ENCODE results near the gene EDEM3. TPM values are rescaled to one million over a fixed set of nuclear protein-coding genes. Genes with fewer than 3 reads are reported as not detected.

The EDEM3 gene
- total RNA-seq, 1 donor, result 24.7 TPM

DNA sequence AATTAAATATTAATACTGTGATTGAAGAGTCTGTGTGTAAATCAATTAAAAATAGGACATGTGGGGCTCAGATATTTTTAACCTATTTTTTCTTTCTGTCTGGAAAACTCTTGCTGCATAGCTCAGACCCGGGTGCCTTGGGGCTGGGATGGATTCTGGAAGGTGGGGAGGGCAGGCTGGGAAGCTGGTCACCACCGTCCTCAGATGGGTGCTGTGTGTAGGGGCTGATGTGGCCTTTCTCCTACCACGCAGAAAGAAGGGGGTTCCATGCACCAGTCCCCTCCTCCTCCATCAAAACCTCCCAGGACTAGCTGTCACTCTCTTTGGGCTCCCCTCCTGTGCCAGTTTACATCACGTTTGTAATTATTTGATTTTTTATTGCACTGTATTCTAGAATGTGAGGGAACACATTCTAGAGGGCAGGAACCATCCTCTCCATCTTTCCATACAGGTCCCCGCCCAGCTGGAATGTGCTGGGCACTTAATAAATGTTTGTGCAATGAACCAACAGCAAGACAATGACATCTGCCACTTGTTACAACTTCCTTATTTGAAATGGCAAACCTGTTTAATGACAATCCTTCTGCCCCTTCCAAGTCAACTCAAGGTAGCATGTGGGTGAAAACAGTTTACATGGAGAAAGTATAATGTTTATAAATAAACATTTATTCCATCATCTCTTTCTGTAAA is 104.3 kb downstream of the EDEM3 start:
- Histone ChIP-seq H3K4me3 (ENCODE audit: low read length) (no peak overlapping the region), H3K9me3 (ENCODE audit: low read depth, low read length) (no peaks in the 10 kb centered on the region), H3K4me1 (ENCODE audit: insufficient read depth, low read length) (peaks cover 22% of the 10 kb centered on the region), H3K27me3 (ENCODE audit: insufficient read depth, low read length) (no peaks in the 10 kb centered on the region)

DNA sequence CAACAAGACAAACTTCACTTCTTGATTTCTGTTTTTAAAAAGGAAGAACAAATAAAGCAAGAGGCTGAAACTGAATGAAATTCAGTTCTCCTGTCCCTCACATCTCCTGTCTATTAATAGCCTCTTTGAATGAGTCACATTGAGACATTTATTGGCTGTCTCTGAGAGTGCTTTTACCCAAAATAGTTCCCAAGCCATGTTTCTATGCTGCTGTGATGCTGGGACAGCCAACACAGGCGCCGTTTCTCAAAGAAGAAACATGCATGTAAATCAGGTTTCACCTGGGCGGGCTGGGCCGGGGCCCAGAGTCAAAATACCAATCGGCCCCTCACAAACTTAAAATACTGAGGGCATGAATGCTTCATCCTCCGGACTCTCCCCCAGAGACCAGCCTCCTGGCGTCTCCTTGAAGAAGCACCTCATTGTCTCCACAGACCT is 105.2 kb downstream of the EDEM3 start:
- Histone ChIP-seq H3K27me3 (ENCODE audit: insufficient read depth, low read length) (no peaks in the 10 kb centered on the region), H3K4me1 (ENCODE audit: insufficient read depth, low read length) (peaks cover 22% of the 10 kb centered on the region), H3K9me3 (ENCODE audit: low read depth, low read length) (no peaks in the 10 kb centered on the region), H3K4me3 (ENCODE audit: low read length) (no peak overlapping the region)

DNA sequence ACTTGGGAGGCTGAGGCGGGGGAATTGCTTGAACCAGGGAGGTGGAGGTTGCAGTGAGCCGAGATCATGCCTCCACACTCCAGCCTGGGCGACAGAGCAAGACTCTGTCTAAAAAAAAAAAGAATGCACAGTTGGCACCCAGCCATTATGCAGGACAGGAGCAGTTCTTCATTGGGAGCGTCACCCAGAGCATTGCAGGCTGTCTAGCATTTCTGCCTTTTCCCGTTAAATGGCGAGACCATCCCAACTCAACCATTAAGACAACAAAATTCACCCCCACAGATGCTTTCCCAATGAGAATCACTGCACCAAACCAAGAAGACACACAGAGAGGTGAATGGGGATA is 105.8 kb downstream of the EDEM3 start:
- no peak overlapping the region for H3K4me3 ChIP-seq (ENCODE audit: low read length)
- no peaks in the 10 kb centered on the region for H3K9me3 ChIP-seq (ENCODE audit: low read depth, low read length)
- H3K4me1 ChIP-seq (ENCODE audit: insufficient read depth, low read length), result peaks cover 22% of the 10 kb centered on the region
- no peaks in the 10 kb centered on the region for H3K27me3 ChIP-seq (ENCODE audit: insufficient read depth, low read length)

DNA sequence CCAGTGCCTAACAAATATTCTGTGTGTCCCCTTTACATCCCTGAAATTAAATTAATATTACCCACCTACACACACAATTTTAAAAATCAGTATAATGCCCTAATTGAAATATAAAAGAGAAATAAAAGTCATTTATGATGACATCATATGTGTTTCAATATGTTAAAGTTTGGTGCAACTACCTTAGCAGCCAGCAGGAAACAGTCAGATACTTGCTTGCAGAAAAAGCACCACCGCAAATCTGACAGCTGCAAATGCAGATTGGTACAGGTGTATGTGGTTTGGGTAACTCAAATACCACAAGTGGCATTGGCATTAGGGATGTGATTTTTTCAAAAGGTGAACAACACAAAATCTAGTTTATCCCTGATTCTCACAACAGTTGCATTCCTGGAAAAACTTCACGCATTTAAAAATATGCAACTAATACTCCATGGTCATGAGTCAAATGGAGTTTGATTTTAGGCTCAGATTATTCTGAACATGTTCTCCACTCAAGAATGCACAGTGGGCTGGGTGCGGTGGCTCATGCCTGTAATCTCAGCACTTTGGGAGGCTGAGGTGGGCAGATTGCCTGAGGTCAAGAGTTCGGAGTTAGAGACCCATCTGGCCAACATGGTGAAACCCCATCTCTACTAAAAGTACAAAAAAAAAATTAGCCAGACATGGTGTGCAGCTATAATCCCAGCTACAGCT is 106.3 kb downstream of the EDEM3 start:
- H3K4me3 ChIP-seq (ENCODE audit: low read length), result no peak overlapping the region
- peaks cover 22% of the 10 kb centered on the region for H3K4me1 ChIP-seq (ENCODE audit: insufficient read depth, low read length)
- no peaks in the 10 kb centered on the region for H3K9me3 ChIP-seq (ENCODE audit: low read depth, low read length)
- H3K27me3 ChIP-seq (ENCODE audit: insufficient read depth, low read length), result no peaks in the 10 kb centered on the region

DNA sequence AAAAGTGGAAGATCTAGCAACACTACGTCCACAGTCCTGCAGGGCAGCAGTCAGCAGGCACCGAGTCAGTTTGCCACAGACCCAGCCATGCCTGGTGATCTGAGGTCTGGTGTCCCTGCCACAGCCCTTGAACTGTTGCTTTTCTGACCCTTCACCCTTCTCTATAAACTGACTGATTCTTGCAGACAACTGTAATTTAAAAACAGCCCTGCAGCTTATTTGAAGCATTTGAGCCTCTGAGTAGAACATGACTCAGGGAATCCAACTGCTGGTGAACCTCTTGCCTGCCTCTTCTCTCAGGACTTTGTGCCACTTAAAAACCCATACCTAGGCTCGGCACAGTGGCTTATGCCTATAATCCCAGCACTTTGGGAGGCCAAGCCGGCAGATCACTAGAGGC is 107.2 kb downstream of the EDEM3 start:
- H3K27me3 ChIP-seq (ENCODE audit: insufficient read depth, low read length), result no peaks in the 10 kb centered on the region
- peaks cover 22% of the 10 kb centered on the region for H3K4me1 ChIP-seq (ENCODE audit: insufficient read depth, low read length)
- H3K4me3 ChIP-seq (ENCODE audit: low read length), result no peak overlapping the region
- no peaks in the 10 kb centered on the region for H3K9me3 ChIP-seq (ENCODE audit: low read depth, low read length)

DNA sequence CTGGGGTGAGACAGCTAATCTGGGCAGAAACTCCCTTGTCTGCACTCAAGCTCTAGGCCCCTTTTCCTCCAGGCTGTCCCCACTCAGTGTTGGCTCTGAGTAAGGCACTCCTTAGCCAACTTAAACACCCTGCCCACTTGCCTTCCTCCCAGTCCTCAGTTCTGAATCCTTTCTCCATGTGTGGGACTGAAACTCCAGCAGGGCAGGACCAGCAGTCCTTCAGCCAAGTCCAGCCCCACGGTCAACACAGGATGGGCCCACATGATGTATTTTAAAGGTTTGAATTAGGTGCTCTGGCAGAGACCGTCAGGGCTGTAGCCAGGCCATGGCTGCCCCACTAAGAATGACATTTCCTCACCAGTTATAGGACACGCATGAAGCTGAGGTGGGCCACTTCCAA is 107.8 kb downstream of the EDEM3 start:
- H3K27me3 ChIP-seq (ENCODE audit: insufficient read depth, low read length), result no peaks in the 10 kb centered on the region
- no peak overlapping the region for H3K4me3 ChIP-seq (ENCODE audit: low read length)
- H3K4me1 ChIP-seq (ENCODE audit: insufficient read depth, low read length), result peaks cover 22% of the 10 kb centered on the region
- no peaks in the 10 kb centered on the region for H3K9me3 ChIP-seq (ENCODE audit: low read depth, low read length)

DNA sequence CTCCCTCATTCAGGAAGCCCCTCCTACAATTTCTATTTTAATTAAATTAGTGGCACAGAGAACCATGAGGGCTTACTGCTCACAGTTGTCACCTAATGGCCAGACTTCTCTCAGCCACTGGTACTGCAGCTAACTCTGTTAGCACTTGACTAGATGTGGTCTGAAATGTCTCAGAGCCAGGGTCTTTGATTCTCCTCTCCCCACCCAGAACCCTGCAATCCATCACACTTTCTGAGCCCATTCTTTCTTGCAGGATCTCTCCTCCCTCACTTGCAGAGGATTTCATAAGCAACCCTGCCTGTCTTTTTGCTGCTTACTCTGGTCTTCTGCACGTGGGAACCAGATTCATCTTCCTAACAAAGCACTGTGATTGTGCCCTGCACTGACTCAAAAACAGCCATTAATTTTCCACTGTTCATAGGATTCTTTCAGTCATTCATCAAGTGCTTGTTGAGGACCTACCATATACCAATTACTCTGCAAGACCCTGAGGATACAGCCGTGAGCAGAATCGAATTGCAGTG is 108.4 kb downstream of the EDEM3 start:
- Histone ChIP-seq H3K9me3 (ENCODE audit: low read depth, low read length) (no peaks in the 10 kb centered on the region), H3K27me3 (ENCODE audit: insufficient read depth, low read length) (no peaks in the 10 kb centered on the region), H3K4me1 (ENCODE audit: insufficient read depth, low read length) (peaks cover 22% of the 10 kb centered on the region), H3K4me3 (ENCODE audit: low read length) (no peak overlapping the region)

DNA sequence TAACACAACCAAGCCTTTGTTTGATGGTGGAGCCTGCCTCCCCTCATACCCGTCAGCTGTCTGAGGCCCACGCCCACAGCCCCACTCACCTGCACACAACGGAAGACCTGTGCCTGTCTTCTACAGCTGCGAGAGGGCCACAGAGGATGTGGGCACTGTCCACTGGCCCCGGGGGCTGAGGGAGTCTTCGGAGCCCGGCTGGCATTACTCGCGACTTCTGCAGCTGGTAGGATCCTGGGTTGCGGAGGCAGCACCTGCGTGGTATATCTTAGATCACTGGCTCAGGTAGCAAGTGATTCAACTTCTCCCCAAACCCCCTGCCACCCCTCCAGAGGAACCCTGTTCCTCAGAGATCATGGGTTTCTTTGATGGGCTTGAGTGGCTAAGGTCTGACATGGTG is 109.9 kb downstream of the EDEM3 start:
- Histone ChIP-seq H3K9me3 (ENCODE audit: low read depth, low read length) (no peaks in the 10 kb centered on the region), H3K27me3 (ENCODE audit: insufficient read depth, low read length) (no peaks in the 10 kb centered on the region), H3K4me3 (ENCODE audit: low read length) (no peak overlapping the region), H3K4me1 (ENCODE audit: insufficient read depth, low read length) (peaks cover 14% of the 10 kb centered on the region)

DNA sequence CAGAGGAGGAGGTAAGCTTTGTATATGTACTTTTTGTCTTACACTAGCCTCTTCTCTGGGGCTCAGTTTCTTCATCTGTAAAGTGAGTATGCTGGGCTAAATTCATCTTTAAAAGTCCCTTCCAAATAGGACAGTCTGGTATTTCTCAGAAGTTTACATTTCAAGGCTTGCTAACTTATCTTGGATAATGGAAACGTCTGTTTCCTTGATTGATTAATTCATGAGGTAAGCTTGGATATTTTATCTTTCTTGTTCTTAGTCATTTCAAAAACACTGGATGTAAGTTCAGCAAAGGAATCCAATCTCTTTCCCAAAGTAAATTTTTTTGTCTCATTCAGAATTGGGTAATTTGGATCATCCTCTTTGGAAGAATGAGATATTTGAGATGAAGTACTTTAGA is 111.0 kb downstream of the EDEM3 start:
- H3K9me3 ChIP-seq (ENCODE audit: low read depth, low read length), result no peaks in the 10 kb centered on the region
- no peaks in the 10 kb centered on the region for H3K27me3 ChIP-seq (ENCODE audit: insufficient read depth, low read length)
- peaks cover 3% of the 10 kb centered on the region for H3K4me1 ChIP-seq (ENCODE audit: insufficient read depth, low read length)
- H3K4me3 ChIP-seq (ENCODE audit: low read length), result no peak overlapping the region

DNA sequence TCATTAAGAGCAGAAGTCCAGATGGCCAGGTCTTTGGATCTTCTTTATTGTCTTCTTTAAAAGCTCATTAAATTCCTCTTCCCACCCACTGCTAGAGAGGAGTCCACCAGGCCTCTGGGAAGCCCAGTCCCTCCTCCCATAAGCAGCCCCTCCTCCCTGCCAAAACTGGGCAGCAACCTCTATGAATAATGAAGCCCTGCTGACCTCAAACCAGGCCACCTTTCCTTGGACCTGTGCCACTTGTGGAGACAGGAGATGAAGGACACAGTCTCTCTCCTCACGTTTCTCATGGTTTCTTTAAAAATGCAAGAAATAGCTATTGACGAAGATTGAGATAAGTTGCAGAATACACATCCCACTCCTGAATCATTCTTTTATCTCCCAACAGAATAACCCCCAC is 112.8 kb downstream of the EDEM3 start:
- Histone ChIP-seq H3K4me3 (ENCODE audit: low read length) (no peak overlapping the region), H3K4me1 (ENCODE audit: insufficient read depth, low read length) (peaks cover 9% of the 10 kb centered on the region), H3K9me3 (ENCODE audit: low read depth, low read length) (no peaks in the 10 kb centered on the region), H3K27me3 (ENCODE audit: insufficient read depth, low read length) (no peaks in the 10 kb centered on the region)

DNA sequence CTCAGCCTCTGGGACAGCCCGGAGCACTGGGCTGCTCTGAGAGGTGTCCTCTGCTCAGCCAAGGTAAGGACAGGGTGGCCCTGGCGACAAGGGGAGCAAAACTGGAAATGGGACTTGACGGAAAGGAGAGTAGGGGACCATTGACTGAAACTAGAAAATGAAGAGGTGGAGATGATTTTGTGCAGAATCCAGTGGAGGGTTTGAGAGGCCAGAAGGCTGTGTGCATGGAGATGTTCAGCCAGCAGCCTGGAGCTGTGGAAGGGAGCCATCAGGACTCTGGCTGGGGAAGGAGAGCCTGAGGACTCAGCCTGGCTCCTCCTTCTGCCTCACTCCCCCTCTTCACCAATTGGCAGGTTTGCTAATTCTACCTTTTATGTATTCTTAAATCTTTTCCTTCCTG is 114.2 kb downstream of the EDEM3 start:
- H3K27me3 ChIP-seq (ENCODE audit: insufficient read depth, low read length), result no peaks in the 10 kb centered on the region
- no peaks in the 10 kb centered on the region for H3K9me3 ChIP-seq (ENCODE audit: low read depth, low read length)
- no peak overlapping the region for H3K4me3 ChIP-seq (ENCODE audit: low read length)
- peaks cover 9% of the 10 kb centered on the region for H3K4me1 ChIP-seq (ENCODE audit: insufficient read depth, low read length)

Other genes with a start within 250 kb of the EDEM3 start
- 26.3 TPM for gene NIBAN1, start 219.7 kb upstream of the EDEM3 start, total RNA-seq

Data from mononuclear cell (primary cell).